GM10266 (cell line): ENCODE results near the gene MCRIP2.

Experiments used
- DNase-seq: peaks from one replicate; pipeline ENCODE4 v3.0.0; 2012; ENCODE audit errors: extremely low spot score
- CTCF ChIP-seq: IDR thresholded peaks from 2 replicates; pipeline ENCODE4 v1.5.1; 2012; ENCODE audit warnings: mild to moderate bottlenecking, low read depth; ENCODE audit not compliant: control insufficient read depth, insufficient read depth; ENCODE audit errors: missing control alignments

The MCRIP2 gene

GRCh38 chr16:629833-630248, 11.8 kb upstream of the MCRIP2 start:
- no peak for DNase-seq
- TF ChIP-seq CTCF = no peak

GRCh38 chr16:630249-630814, 11.3 kb upstream of the MCRIP2 start:
- DNase-seq = no peak
- TF ChIP-seq CTCF = no peak

- DNase-seq = no peak
- no peak for TF ChIP-seq CTCF
Observed at GRCh38 chr16:630815-631405, 10.7 kb upstream of the MCRIP2 start, which contains the start of gene WFIKKN1. Gene WFIKKN1 (plus strand): TSS chr16:630985. CDS start chr16:631254, 269 bp downstream.

- TF ChIP-seq CTCF = no peak
- no peak for DNase-seq
Observed at GRCh38 chr16:631808-632358, 9.7 kb upstream of the MCRIP2 start.

GRCh38 chr16:632486-633335, 8.9 kb upstream of the MCRIP2 start:
- TF ChIP-seq CTCF = no peak
- DNase-seq = no peak

GRCh38 chr16:633336-634050, 8.1 kb upstream of the MCRIP2 start:
- no peak for TF ChIP-seq CTCF
- DNase-seq = no peak
